ENCODE measurements around the gene NYAP2. TPM values are rescaled to one million over a fixed set of nuclear protein-coding genes. Genes with fewer than 3 reads are reported as not detected.
A peak's percentile ranks its signal among the peaks of the same experiment; 100 is the strongest.

NYAP2 gene
- total and polyA plus RNA-seq, 2 of the 4 experiments (the other 2 are of a cell fraction), result not detected

DNA sequence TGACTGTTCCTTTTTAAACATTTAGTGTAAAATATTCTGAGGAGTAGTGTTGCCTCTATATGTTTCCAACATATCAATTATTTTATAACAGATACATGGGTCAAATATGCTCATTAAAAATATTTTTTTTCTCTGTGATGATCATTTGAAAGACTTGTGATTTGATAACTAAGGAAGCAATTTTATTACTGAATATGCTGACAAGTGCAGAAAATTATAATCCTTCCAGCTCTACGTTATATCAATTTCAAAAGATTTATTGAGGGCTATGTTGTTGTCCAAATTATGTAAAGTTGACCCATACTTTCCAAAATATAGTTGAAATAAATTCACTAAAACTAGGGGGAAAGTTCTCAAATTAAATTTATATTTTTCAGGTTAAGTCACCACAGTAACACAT, 290.6 kb downstream of the NYAP2 start:
- Histone ChIP-seq H3K4me2 (ENCODE audit: low read depth, low read length) (no peak overlapping the region), H2AK9ac (replicated peaks; ENCODE audit: low read depth, low read length, poor library complexity) (no peak overlapping the region), H3K56ac (ENCODE audit: extremely low read depth, insufficient read depth, low read length) (no peak overlapping the region), H4K5ac (ENCODE audit: low read depth, low read length) (no peak overlapping the region), H3K9ac (ENCODE audit: low read depth, low read length) (no peak overlapping the region), H2BK15ac (ENCODE audit: low read depth, low read length) (no peak overlapping the region), H3K9me3 (ENCODE audit: control insufficient read depth, insufficient read depth, low read length) (no peaks in the 10 kb centered on the region), H3K36me3 (ENCODE audit: control insufficient read depth, insufficient read depth, low read length) (no peaks in the 10 kb centered on the region), H2AK5ac (ENCODE audit: low read depth, low read length) (no peak overlapping the region), H4K8ac (ENCODE audit: low read depth in 2 of 2, low read length in 2 of 2) (no peak overlapping the region), H3K4me3 (ENCODE audit: insufficient read depth, low read depth, low read length) (no peak overlapping the region), H4K91ac (ENCODE audit: insufficient read depth, low read depth, low read length) (no peak overlapping the region), H2BK20ac (ENCODE audit: low read depth, low read length) (no peak overlapping the region), H3K79me1 (ENCODE audit: low read depth in 1 of 2, low read length in 2 of 2) (no peaks in the 10 kb centered on the region), H3K9me1 (ENCODE audit: insufficient read depth, low read length) (no peaks in the 10 kb centered on the region), H2BK120ac (ENCODE audit: low read depth, low read length) (no peak overlapping the region), H3K4ac (ENCODE audit: low read depth, low read length) (no peak overlapping the region), H4K20me1 (ENCODE audit: insufficient read depth, low read length) (no peaks in the 10 kb centered on the region), H3K14ac (replicated peaks; ENCODE audit: low read depth, low read length) (no peak overlapping the region), H3K27ac (ENCODE audit: insufficient read depth, low read length) (no peak overlapping the region), H3K23ac (ENCODE audit: low read depth, low read length) (no peak overlapping the region), H2BK5ac (ENCODE audit: low read depth, low read length, poor library complexity, severe bottlenecking) (no peak overlapping the region), H3K4me1 (ENCODE audit: control insufficient read depth, insufficient read depth, low read length) (no peaks in the 10 kb centered on the region), H2AFZ (replicated peaks; ENCODE audit: low read length, poor library complexity) (no peak overlapping the region), H3K18ac (ENCODE audit: low read depth, low read length) (no peak overlapping the region), H3K27me3 (ENCODE audit: control insufficient read depth, insufficient read depth, low read length) (no peaks in the 10 kb centered on the region)
- ChIA-PET POLR2A (ENCODE audit: unreplicated experiment) (no interaction called here), CTCF (no interaction called here)
- ATAC-seq (ENCODE audit: low read depth) (no peak), DNase-seq (no peak)
- dilution Hi-C loops (cut with HindIII; ENCODE audit: low sequenced_read_pairs, unreplicated experiment), result no loop called here
- no CpG with 5 or more reads among the region's 1 CpG for WGBS, 2 experiments (ENCODE audit: extremely low coverage in 2 of 2, insufficient read length in 1 of 2)
- BruUV-seq (replicated peaks), result no TSS peak
- in situ Hi-C loops (cut with MboI; ENCODE audit: low sequenced_read_pairs), result no loop called here
- TF ChIP-seq, protein P1, sequence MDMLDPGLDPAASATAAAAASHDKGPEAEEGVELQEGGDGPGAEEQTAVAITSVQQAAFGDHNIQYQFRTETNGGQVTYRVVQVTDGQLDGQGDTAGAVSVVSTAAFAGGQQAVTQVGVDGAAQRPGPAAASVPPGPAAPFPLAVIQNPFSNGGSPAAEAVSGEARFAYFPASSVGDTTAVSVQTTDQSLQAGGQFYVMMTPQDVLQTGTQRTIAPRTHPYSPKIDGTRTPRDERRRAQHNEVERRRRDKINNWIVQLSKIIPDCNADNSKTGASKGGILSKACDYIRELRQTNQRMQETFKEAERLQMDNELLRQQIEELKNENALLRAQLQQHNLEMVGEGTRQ (IDR thresholded peaks at IDR 0.05; ENCODE audit: low read depth, low read length), result no peak
- peak; percentile 94 for TF ChIP-seq MAFK (IDR thresholded peaks at IDR 0.05; ENCODE audit: low read depth, low read length)
- intact Hi-C loops (cut with micrococcal nuclease), result no loop called here
